H9 (cell line): ENCODE measurements around the gene C3. TPM values are rescaled to one million over a fixed set of nuclear protein-coding genes. Genes with fewer than 3 reads are reported as not detected.

Source experiments
- DNase-seq: peaks from one replicate; pipeline ENCODE4 v3.0.0-alpha.2; 2017
- H2AFZ ChIP-seq: one replicate; pipeline ENCODE4 v1.6.1; 2013; ENCODE audit warnings: mild to moderate bottlenecking, low read length, control low read depth, moderate library complexity
- H2AK5ac ChIP-seq: 2 replicates; pipeline ENCODE4 v1.6.1; 2013; ENCODE audit warnings: low read length, control low read depth, mixed read lengths; ENCODE audit not compliant: insufficient read length
- H2BK120ac ChIP-seq: one replicate; pipeline ENCODE4 v1.6.1; 2013; ENCODE audit warnings: low read depth, mild to moderate bottlenecking, low read length, control low read depth, inconsistent platforms; ENCODE audit not compliant: poor library complexity, severe bottlenecking
- H2BK12ac ChIP-seq: 2 replicates; pipeline ENCODE4 v1.6.1; 2013; ENCODE audit warnings: low read length, control low read depth, mixed read lengths, low read depth; ENCODE audit not compliant: insufficient read length
- H2BK15ac ChIP-seq: 2 replicates; pipeline ENCODE4 v1.6.1; 2013; ENCODE audit warnings: low read depth, low read length, control low read depth
- H2BK20ac ChIP-seq: one replicate; pipeline ENCODE4 v1.6.1; 2013; ENCODE audit warnings: low read depth, mild to moderate bottlenecking, low read length, control low read depth, inconsistent platforms; ENCODE audit not compliant: poor library complexity, severe bottlenecking
- H2BK5ac ChIP-seq: 2 replicates; pipeline ENCODE4 v1.6.1; 2013; ENCODE audit warnings: low read length, control low read depth, mixed read lengths; ENCODE audit not compliant: insufficient read length
- H3K14ac ChIP-seq: 2 replicates; pipeline ENCODE4 v1.6.1; 2013; ENCODE audit warnings: low read length, control low read depth; ENCODE audit not compliant: insufficient read depth
- H3K18ac ChIP-seq: 2 replicates; pipeline ENCODE4 v1.6.1; 2013; ENCODE audit warnings: low read depth, mild to moderate bottlenecking, mixed read lengths, low read length, control low read depth; ENCODE audit not compliant: insufficient read length
- H3K23ac ChIP-seq: 2 replicates; pipeline ENCODE4 v1.6.1; 2013; ENCODE audit warnings: low read length, control low read depth, mixed read lengths, low read depth; ENCODE audit not compliant: insufficient read length
- H3K23me2 ChIP-seq: 2 replicates; pipeline ENCODE4 v1.6.1; 2013; ENCODE audit warnings: low read depth, mild to moderate bottlenecking, mixed read lengths, low read length, control low read depth; ENCODE audit not compliant: insufficient read length, poor library complexity, severe bottlenecking
- H3K27ac ChIP-seq: 2 replicates; pipeline ENCODE4 v1.5.1; 2013; ENCODE audit warnings: low read length, control low read depth, mixed read lengths, low read depth; ENCODE audit not compliant: insufficient read length
- H3K27me3 ChIP-seq: 2 replicates; pipeline ENCODE4 v1.6.1; 2013; ENCODE audit warnings: low read length, control low read depth, inconsistent platforms; ENCODE audit not compliant: insufficient read depth
- H3K4ac ChIP-seq: 2 replicates; pipeline ENCODE4 v1.6.1; 2013; ENCODE audit warnings: low read depth, mild to moderate bottlenecking, control low read depth, inconsistent platforms, low read length, moderate library complexity
- H3K4me1 ChIP-seq: 2 replicates; pipeline ENCODE4 v1.6.1; 2013; ENCODE audit warnings: low read length, control low read depth, inconsistent platforms; ENCODE audit not compliant: insufficient read depth
- H3K4me2 ChIP-seq: 2 replicates; pipeline ENCODE4 v1.6.1; 2013; ENCODE audit warnings: low read length, control low read depth, mixed read lengths; ENCODE audit not compliant: insufficient read length, insufficient read depth
- H3K56ac ChIP-seq: 2 replicates; pipeline ENCODE4 v1.6.1; 2013; ENCODE audit warnings: low read depth, mild to moderate bottlenecking, mixed read lengths, low read length, control low read depth; ENCODE audit not compliant: insufficient read length
- H3K79me1 ChIP-seq: 2 replicates; pipeline ENCODE4 v1.6.1; 2013; ENCODE audit warnings: low read depth, mild to moderate bottlenecking, moderate library complexity, low read length, control low read depth, inconsistent platforms; ENCODE audit not compliant: insufficient read depth, poor library complexity, severe bottlenecking
- H3K79me2 ChIP-seq: 2 replicates; pipeline ENCODE4 v1.6.1; 2013; ENCODE audit warnings: low read length, control low read depth, inconsistent platforms; ENCODE audit not compliant: insufficient read depth
- H3K9ac ChIP-seq: 2 replicates; pipeline ENCODE4 v1.6.1; 2013; ENCODE audit warnings: low read length, control low read depth, mixed read lengths; ENCODE audit not compliant: insufficient read length; ENCODE audit errors: extremely low read depth
- H3K9me3 ChIP-seq: one replicate; pipeline ENCODE4 v1.6.1; 2013; ENCODE audit warnings: low read depth, low read length, inconsistent platforms; ENCODE audit not compliant: control insufficient read depth
- H3T11ph ChIP-seq: one replicate; pipeline ENCODE4 v1.6.1; 2013; ENCODE audit warnings: mild to moderate bottlenecking, low read length, control low read depth, inconsistent platforms
- H4K20me1 ChIP-seq: one replicate; pipeline ENCODE4 v1.6.1; 2013; ENCODE audit not compliant: control insufficient read depth, insufficient read length, insufficient read depth
- H4K5ac ChIP-seq: 2 replicates; pipeline ENCODE4 v1.6.1; 2013; ENCODE audit warnings: low read depth, mild to moderate bottlenecking, mixed read lengths, low read length, control low read depth; ENCODE audit not compliant: insufficient read length
- H4K8ac ChIP-seq: replicated peaks from 2 replicates; pipeline ENCODE4 v1.6.1; 2013; ENCODE audit warnings: low read length, control low read depth, mixed read lengths, low read depth; ENCODE audit not compliant: insufficient read length
- H4K91ac ChIP-seq: 2 replicates; pipeline ENCODE4 v1.6.1; 2013; ENCODE audit warnings: low read depth, mild to moderate bottlenecking, moderate library complexity, mixed read lengths, low read length, control low read depth; ENCODE audit not compliant: insufficient read length
- H3K27ac Mint-ChIP-seq, 3 experiments: 2 replicates in 2 of 3; 3 replicates in 1 of 3; pipeline ENCODE4 v1.8.0; 2020 to 2021; ENCODE audit warnings: mixed read lengths in 3 of 3, mild to moderate bottlenecking in 1 of 3, moderate library complexity in 1 of 3
- H3K27me3 Mint-ChIP-seq: 2 replicates; pipeline ENCODE4 v1.8.0; 2021; ENCODE audit warnings: low read depth, mild to moderate bottlenecking, moderate library complexity, mixed read lengths
- H3K36me3 Mint-ChIP-seq, 3 experiments: 2 replicates in 2 of 3; 3 replicates in 1 of 3; pipeline ENCODE4 v1.8.0; 2020 to 2021; ENCODE audit warnings: low read depth in 3 of 3, mixed read lengths in 3 of 3; ENCODE audit not compliant: insufficient read depth in 1 of 3
- H3K4me1 Mint-ChIP-seq, 2 experiments: 2 replicates each; pipeline ENCODE4 v1.8.0; 2020; ENCODE audit warnings: mixed read lengths in 2 of 2
- H3K4me3 Mint-ChIP-seq, 2 experiments: 2 replicates in 1 of 2; 3 replicates in 1 of 2; pipeline ENCODE4 v1.8.0; 2020 to 2021; ENCODE audit warnings: mild to moderate bottlenecking in 2 of 2, mixed read lengths in 2 of 2, moderate library complexity in 1 of 2
- H3K9me3 Mint-ChIP-seq, 2 experiments: 2 replicates in 1 of 2; 3 replicates in 1 of 2; pipeline ENCODE4 v1.8.0; 2020; ENCODE audit warnings: mild to moderate bottlenecking in 2 of 2, mixed read lengths in 2 of 2, moderate library complexity in 1 of 2
- CTCF ChIP-seq: fragments of 200-600 bp; sonication (generic); conservative IDR thresholded peaks from 3 replicates; pipeline ENCODE4 v1.8.0; 2021; ENCODE audit warnings: antibody characterized with exemption, mild to moderate bottlenecking
- WGBS: extraction: QIAGEN DNeasy Blood & Tissue Kit; methylation state at CpG from one replicate; pipeline ENCODE4 v1.1.7; 2013; ENCODE audit warnings: missing lambda C conversion rate, low lambda C conversion rate, mixed read lengths; ENCODE audit not compliant: insufficient read length; ENCODE audit errors: extremely low coverage; 5-methylcytosine and 5-hydroxymethylcytosine counted together
- total RNA-seq: library from RNA; stranded (reverse); gene quantifications from 2 replicates; pipeline ENCODE4 v1.2.1, GENCODE V29; 2021

Gene C3
- total RNA-seq, 1 experiment from 2014 or later, result 5.9 TPM

- no peaks in the 10 kb centered on the region for H3K79me2 ChIP-seq
- no peaks in the 10 kb centered on the region for H4K20me1 ChIP-seq
- no peak overlapping the region for H3K14ac ChIP-seq
- no peak overlapping the region for H3K9ac ChIP-seq
- no peak overlapping the region for H2BK15ac ChIP-seq
- H2BK12ac ChIP-seq, result no peak overlapping the region
- Mint-ChIP-seq H3K27me3 (peaks cover 13% of the 10 kb centered on the region), H3K36me3 (peaks cover 0 to 4% (median 3%) of the 10 kb centered on the region in 3 experiments; a peak in 3 of 7 replicates), H3K9me3 (peaks cover 7 to 10% of the 10 kb centered on the region in 2 experiments; a peak in 4 of 5 replicates), H3K4me3 (peak overlapping the region in 1 of 2 experiments; percentile 55; a peak in 1 of 5 replicates), H3K4me1 (peaks cover 0 to 26% of the 10 kb centered on the region in 2 experiments), H3K27ac (peak overlapping the region in 2 of 3 experiments; percentile 11 to 25; a peak in 2 of 7 replicates)
- H3K9me3 ChIP-seq, result no peaks in the 10 kb centered on the region
- H3K4ac ChIP-seq, result no peak overlapping the region
- no peak overlapping the region for H3K23ac ChIP-seq
- no peak overlapping the region for H2AK5ac ChIP-seq
- no peak overlapping the region for H2BK20ac ChIP-seq
- H3K4me2 ChIP-seq, result peak overlapping the region; percentile 26
- TF ChIP-seq CTCF, result no peak
- H3K27ac ChIP-seq, result no peak overlapping the region
- H2BK5ac ChIP-seq, result no peak overlapping the region
- H3K56ac ChIP-seq, result no peak overlapping the region
- H3K4me1 ChIP-seq, result no peaks in the 10 kb centered on the region; the same call in 1 of the 2 replicates
- H2AFZ ChIP-seq, result no peak overlapping the region
- DNase-seq, result peak; percentile 46
- no peaks in the 10 kb centered on the region for H3K27me3 ChIP-seq
- H2BK120ac ChIP-seq, result no peak overlapping the region
- no peaks in the 10 kb centered on the region for H3K23me2 ChIP-seq
- no peak overlapping the region for H3T11ph ChIP-seq
- no peak overlapping the region for H4K91ac ChIP-seq
- no peaks in the 10 kb centered on the region for H3K79me1 ChIP-seq
- WGBS, result 100% methylated on average over 2 of the region's 4 CpGs
- H3K18ac ChIP-seq, result no peak overlapping the region
- no peak overlapping the region for H4K5ac ChIP-seq
- peak overlapping the region; percentile 0 for H4K8ac ChIP-seq
These were observed 2.9 kb downstream of the C3 start for GRCh38 chr19:6717441-6717971.
